GM12878 (cell line): ENCODE measurements around the gene DNAAF1. TPM values are rescaled to one million over a fixed set of nuclear protein-coding genes. Genes with fewer than 3 reads are reported as not detected.

Experiments
- ATAC-seq: fragments of 200-7000 bp; cut with Tn5 transposase; 3 replicates; pipeline ENCODE4 v1.9.1; 2020; ENCODE audit warnings: mild to moderate bottlenecking, moderate library complexity
- BruUV-seq: library from RNA; stranded (reverse); fragments of 400-500 nt; replicated peaks from 2 replicates; lab custom pipeline; 2021; lab: Mats Ljungman, UMichigan
- CTCF ChIA-PET: fragments of 300-600 bp; sonication (Branson Sonifier 250); formaldehyde crosslinking; extraction: SDS; loops from one replicate; lab custom pipeline; 2021; ENCODE audit warnings: inconsistent platforms; lab: Yijun Ruan, JAX
- POLR2A ChIA-PET: fragments of 350-600 bp; formaldehyde crosslinking; extraction: SDS; loops from one replicate; lab custom pipeline; 2021; ENCODE audit warnings: inconsistent platforms; lab: Charles Lee
- RAD21 ChIA-PET: fragments of 300-600 bp; sonication (Branson Sonifier 250); formaldehyde crosslinking; loops from one replicate; lab custom pipeline; 2023; ENCODE audit warnings: antibody characterized with exemption; ENCODE audit not compliant: unreplicated experiment; lab: Charles Lee
- SMC1A ChIA-PET: fragments of 300-600 bp; sonication (Branson Sonifier 250); formaldehyde crosslinking; loops from one replicate; lab custom pipeline; 2023; ENCODE audit not compliant: unreplicated experiment, uncharacterized antibody; lab: Charles Lee
- DNase-seq: peaks from one replicate; pipeline ENCODE4 v3.0.0-alpha.2; 2011; ENCODE audit warnings: low read depth, low spot score
- FAIRE-seq: peaks from 3 replicates; lab custom pipeline; 2011; peaks lifted over from hg19 to GRCh38; lab: Jason Lieb, UNC
- H2AFZ ChIP-seq: 2 replicates; pipeline ENCODE4 v1.6.0; 2011; ENCODE audit warnings: low read depth, low read length, control low read depth; ENCODE audit not compliant: control insufficient read depth
- H3K27ac ChIP-seq: 2 replicates; pipeline ENCODE4 v1.5.1; 2011; ENCODE audit warnings: control low read depth; ENCODE audit not compliant: control insufficient read depth, insufficient read depth
- H3K27me3 ChIP-seq, 2 experiments: replicated peaks in 1 of 2; 2 replicates each; pipeline versions ENCODE4 v1.6.0 to v1.6.1; 2011; ENCODE audit warnings: low read length in 1 of 2; ENCODE audit not compliant: control insufficient read depth in 2 of 2, insufficient read depth in 2 of 2
- H3K36me3 ChIP-seq, 2 experiments: 2 replicates each; pipeline ENCODE4 v1.5.1; 2011; ENCODE audit warnings: low read length in 1 of 2; ENCODE audit not compliant: control insufficient read depth in 2 of 2, insufficient read depth in 2 of 2
- H3K4me1 ChIP-seq: 2 replicates; pipeline ENCODE4 v1.6.1; 2011; ENCODE audit warnings: mild to moderate bottlenecking, low read length, moderate library complexity, mixed read lengths; ENCODE audit not compliant: control insufficient read depth, insufficient read depth
- H3K4me2 ChIP-seq: 2 replicates; pipeline ENCODE4 v1.6.0; 2011; ENCODE audit warnings: control low read depth; ENCODE audit not compliant: control insufficient read depth, insufficient read depth
- H3K4me3 ChIP-seq: fragments of 200-600 bp; sonication (generic); 2 replicates; pipeline ENCODE4 v1.5.1; 2016
- H3K79me2 ChIP-seq: 2 replicates; pipeline ENCODE4 v1.6.0; 2011; ENCODE audit warnings: low read length; ENCODE audit not compliant: control insufficient read depth, insufficient read depth
- H3K9ac ChIP-seq: 2 replicates; pipeline ENCODE4 v1.8.0; 2011; ENCODE audit warnings: low read length, control low read depth, mixed read lengths; ENCODE audit not compliant: control insufficient read depth, insufficient read depth
- H3K9me3 ChIP-seq: replicated peaks from 3 replicates; pipeline ENCODE4 v1.5.1; 2011; ENCODE audit warnings: mild to moderate bottlenecking, low read length; ENCODE audit not compliant: control insufficient read depth, insufficient read depth
- H4K20me1 ChIP-seq: 2 replicates; pipeline ENCODE4 v1.6.0; 2011; ENCODE audit not compliant: control insufficient read depth, insufficient read depth
- ASH2L ChIP-seq: fragments of 300-600, 200-600 bp; sonication (generic); IDR thresholded peaks from 2 replicates; pipeline ENCODE4 v1.6.1; 2017; ENCODE audit warnings: low read depth, mild to moderate bottlenecking, borderline replicate concordance
- BCLAF1 ChIP-seq: fragments of 450-650 bp; IDR thresholded peaks from 2 replicates; pipeline ENCODE4 v1.6.1; 2017; ENCODE audit warnings: antibody characterized with exemption, mild to moderate bottlenecking, moderate library complexity
- CEBPZ ChIP-seq: fragments of 150-350 bp; IDR thresholded peaks from 2 replicates; pipeline ENCODE4 v1.6.1; 2016; ENCODE audit warnings: low read depth, low read length
- KAT2A ChIP-seq: conservative IDR thresholded peaks from 2 replicates; pipeline ENCODE4 v1.6.1; 2011; ENCODE audit warnings: low read depth, low read length; ENCODE audit not compliant: control insufficient read depth
- KLF5 ChIP-seq: fragments of 450-650 bp; IDR thresholded peaks from 2 replicates; pipeline ENCODE4 v1.6.1; 2014; ENCODE audit warnings: mild to moderate bottlenecking; ENCODE audit not compliant: partially characterized antibody
- NRF1 ChIP-seq: conservative IDR thresholded peaks from 2 replicates; pipeline ENCODE4 v1.6.1; 2011; ENCODE audit warnings: mild to moderate bottlenecking, low read depth, low read length, improper control_type of control experiment
- PML ChIP-seq: IDR thresholded peaks from 2 replicates; pipeline ENCODE4 v1.6.1; 2012; ENCODE audit warnings: low read length, inconsistent platforms
- POLR2AphosphoS2 ChIP-seq: IDR thresholded peaks from 2 replicates; pipeline ENCODE4 v1.6.1; 2011; ENCODE audit warnings: low read depth, mild to moderate bottlenecking, low read length, improper control_type of control experiment, moderate library complexity
- POU2F2 ChIP-seq: IDR thresholded peaks from 3 replicates; pipeline ENCODE4 v1.6.1; 2011; ENCODE audit warnings: low read depth, mild to moderate bottlenecking, low read length, borderline replicate concordance
- RFX5 ChIP-seq: IDR thresholded peaks from 2 replicates; pipeline ENCODE4 v1.6.1; 2011; ENCODE audit warnings: low read depth, low read length, improper control_type of control experiment
- USF1 ChIP-seq: IDR thresholded peaks from 2 replicates; pipeline ENCODE4 v1.6.1; 2011; ENCODE audit warnings: borderline replicate concordance, low read depth, mild to moderate bottlenecking, moderate library complexity, mixed read lengths, low read length; ENCODE audit not compliant: insufficient read depth; ENCODE audit errors: extremely low read length
- ZBTB33 ChIP-seq: fragments of 450-650 bp; IDR thresholded peaks from 2 replicates; pipeline ENCODE4 v1.6.1; 2017; ENCODE audit warnings: mild to moderate bottlenecking
- ZNF384 ChIP-seq: IDR thresholded peaks from 2 replicates; pipeline ENCODE4 v1.6.1; 2012; ENCODE audit warnings: low read depth, mild to moderate bottlenecking, low read length, improper control_type of control experiment, borderline replicate concordance
- WGBS: methylation state at CpG from one replicate; pipeline ENCODE4 v1.1.6; 2016; ENCODE audit warnings: low lambda C conversion rate; ENCODE audit not compliant: insufficient replicate concordance, insufficient coverage; ENCODE audit errors: missing lambda C conversion rate; 5-methylcytosine and 5-hydroxymethylcytosine counted together
- in situ Hi-C: fragments of 300-500 bp; cut with MboI; formaldehyde crosslinking; loops from 9 replicates; pipeline ENCODE4 v1.14.3; 2018; ENCODE audit warnings: mixed read lengths
- intact Hi-C: fragments of 100-400 bp; cut with micrococcal nuclease; formaldehyde crosslinking; loops from one replicate; pipeline ENCODE4 v1.14.2; 2022; ENCODE audit not compliant: unreplicated experiment
- polyA plus RNA-seq, 11 experiments: library from polyadenylated mRNA; depleted of rRNA in 4 of 11; unstranded in 6 of 11; stranded (reverse) in 5 of 11; fragments of >200 nt; fragmentation: Nextera tagmentation in 4 of 11; fragmentation: Illumina TruSeq in 1 of 11; extraction: Ambion mirVana in 4 of 11; extraction: Trizol in 1 of 11; gene quantifications; 1 replicate in 1 of 11; 2 replicates in 10 of 11; pipeline versions ENCODE4 v1.2.1 to v1.2.3, GENCODE V29; 2011 to 2016; ENCODE audit warnings: inconsistent platforms in 2 of 11, missing spikeins in 2 of 11, low read depth in 1 of 11
- total RNA-seq, 4 experiments: library from RNA; depleted of rRNA in 3 of 4; stranded (reverse); fragments of >200 nt in 3 of 4; fragmentation: Illumina TruSeq in 1 of 4; extraction: Trizol in 1 of 4; gene quantifications; 2 replicates each; pipeline versions ENCODE4 v1.2.1 to v1.2.3, GENCODE V29; 2013 to 2021

DNAAF1 gene
- total and polyA plus RNA-seq, 10 of the 15 experiments (the other 5 are each of a cell fraction or from before 2014, with no cell fraction given), result 0.02 to 0.76 (median 0.08) TPM; not detected in 6

- Histone ChIP-seq H3K9ac (no peak overlapping the region), H4K20me1 (no peaks in the 10 kb centered on the region), H3K4me3 (no peak overlapping the region), H3K79me2 (no peaks in the 10 kb centered on the region), H3K4me1 (no peaks in the 10 kb centered on the region), H3K27me3 (0 out of 4 replicates have a peak, but pooled peaks cover 0 to 2% of the 10 kb centered on the region in 2 experiments), H3K9me3 (no peaks in the 10 kb centered on the region), H3K4me2 (no peak overlapping the region), H3K36me3 (no peaks in the 10 kb centered on the region), H2AFZ (no peak overlapping the region), H3K27ac (no peak overlapping the region)
- in situ Hi-C loops, result no loop called here
- DNase-seq (no peak), FAIRE-seq (no peak), ATAC-seq (no peak)
- CTCF ChIA-PET, result interaction anchor here (1.6 kb wide), 1 partner anchor 8 kb away, joined by 5 read pairs; the partner anchor contains the start of gene TAF1C
- 44% methylated on average over 32 of the region's 38 CpGs for WGBS
- BruUV-seq, result no TSS peak
- POLR2A ChIA-PET, result no interaction called here
- SMC1A ChIA-PET, result no interaction called here
- RAD21 ChIA-PET, result no interaction called here
- intact Hi-C loops, result no loop called here
- TF ChIP-seq KAT2A, result no peak
- TF ChIP-seq BCLAF1, result no peak
- no peak for TF ChIP-seq CEBPZ
- no peak for TF ChIP-seq POU2F2
- TF ChIP-seq POLR2AphosphoS2, result no peak
- no peak for TF ChIP-seq ASH2L
- no peak for TF ChIP-seq KLF5
- TF ChIP-seq PML, result no peak
- TF ChIP-seq RFX5, result no peak
- TF ChIP-seq USF1, result no peak
- TF ChIP-seq ZNF384, result no peak
- no peak for TF ChIP-seq NRF1
- TF ChIP-seq ZBTB33, result no peak
Measured at GRCh38 chr16:84195201-84196093, 50.3 kb downstream of the DNAAF1 start.
